ENCODE data around the gene CD47. TPM values are rescaled to one million over a fixed set of nuclear protein-coding genes. Genes with fewer than 3 reads are reported as not detected.

Gene CD47
- total RNA-seq, 1 donor from 2014 or later = 34.4 TPM

DNA sequence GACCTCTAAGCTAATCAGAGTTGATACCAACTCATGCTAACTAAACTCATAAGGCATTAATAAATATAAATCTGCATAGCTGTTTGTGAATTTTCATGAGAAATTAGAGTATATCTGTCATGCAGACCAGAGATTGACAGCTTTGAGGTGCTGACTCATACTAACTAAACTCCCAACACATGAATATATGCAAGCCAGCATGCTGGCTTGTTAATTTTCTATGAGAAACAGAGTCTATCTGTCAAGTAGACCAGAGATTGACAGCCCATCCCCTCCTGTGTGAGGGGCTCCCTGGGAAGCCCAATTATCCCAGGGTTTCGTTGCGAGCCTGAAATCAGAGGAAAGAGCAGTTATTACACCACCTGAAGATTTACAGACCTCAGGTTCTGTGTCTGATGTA is 69.3 kb downstream of the CD47 start:
- H3K27me3 Mint-ChIP-seq (ENCODE audit: low read depth, unreplicated experiment) = peaks cover 7% of the 10 kb centered on the region
- Histone ChIP-seq H3K27ac (ENCODE audit: low read depth, low read length) (no peak overlapping the region), H3K4me1 (ENCODE audit: insufficient read depth, low read length) (no peaks in the 10 kb centered on the region), H4K20me1 (ENCODE audit: insufficient read depth, low read length) (no peaks in the 10 kb centered on the region), H3K9me3 (ENCODE audit: insufficient read depth, low read depth, low read length) (no peaks in the 10 kb centered on the region), H3K4me2 (ENCODE audit: low read length) (no peak overlapping the region), H3K36me3 (ENCODE audit: insufficient read depth, low read length) (no peaks in the 10 kb centered on the region), H3K27me3 (ENCODE audit: insufficient read depth, low read length) (no peaks in the 10 kb centered on the region), H3K4me3 (ENCODE audit: insufficient read depth, low read depth, low read length) (no peak overlapping the region), H3K79me2 (ENCODE audit: insufficient read depth, low read length) (no peaks in the 10 kb centered on the region), H2AFZ (ENCODE audit: low read depth, low read length) (no peak overlapping the region), H3K9ac (ENCODE audit: low read length) (no peak overlapping the region)
- TF ChIP-seq, protein P1, sequence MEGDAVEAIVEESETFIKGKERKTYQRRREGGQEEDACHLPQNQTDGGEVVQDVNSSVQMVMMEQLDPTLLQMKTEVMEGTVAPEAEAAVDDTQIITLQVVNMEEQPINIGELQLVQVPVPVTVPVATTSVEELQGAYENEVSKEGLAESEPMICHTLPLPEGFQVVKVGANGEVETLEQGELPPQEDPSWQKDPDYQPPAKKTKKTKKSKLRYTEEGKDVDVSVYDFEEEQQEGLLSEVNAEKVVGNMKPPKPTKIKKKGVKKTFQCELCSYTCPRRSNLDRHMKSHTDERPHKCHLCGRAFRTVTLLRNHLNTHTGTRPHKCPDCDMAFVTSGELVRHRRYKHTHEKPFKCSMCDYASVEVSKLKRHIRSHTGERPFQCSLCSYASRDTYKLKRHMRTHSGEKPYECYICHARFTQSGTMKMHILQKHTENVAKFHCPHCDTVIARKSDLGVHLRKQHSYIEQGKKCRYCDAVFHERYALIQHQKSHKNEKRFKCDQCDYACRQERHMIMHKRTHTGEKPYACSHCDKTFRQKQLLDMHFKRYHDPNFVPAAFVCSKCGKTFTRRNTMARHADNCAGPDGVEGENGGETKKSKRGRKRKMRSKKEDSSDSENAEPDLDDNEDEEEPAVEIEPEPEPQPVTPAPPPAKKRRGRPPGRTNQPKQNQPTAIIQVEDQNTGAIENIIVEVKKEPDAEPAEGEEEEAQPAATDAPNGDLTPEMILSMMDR (IDR thresholded peaks at IDR 0.05; ENCODE audit: insufficient read depth, low read depth, low read length) = no peak
- TF ChIP-seq EZH2 (IDR thresholded peaks at IDR 0.05; ENCODE audit: insufficient read depth, low read length) = no peak
- H3K9me3 Mint-ChIP-seq (ENCODE audit: unreplicated experiment) = peaks cover 4% of the 10 kb centered on the region
- H3K36me3 Mint-ChIP-seq (ENCODE audit: low read depth, unreplicated experiment) = no peaks in the 10 kb centered on the region
- H3K4me1 Mint-ChIP-seq (ENCODE audit: low read depth, unreplicated experiment) = peaks cover 10% of the 10 kb centered on the region
- no peak for DNase-seq (ENCODE audit: low read depth)
- H3K27ac Mint-ChIP-seq (ENCODE audit: unreplicated experiment) = no peak overlapping the region
- FAIRE-seq = no peak
- no peak overlapping the region for H3K4me3 Mint-ChIP-seq (ENCODE audit: unreplicated experiment)

DNA sequence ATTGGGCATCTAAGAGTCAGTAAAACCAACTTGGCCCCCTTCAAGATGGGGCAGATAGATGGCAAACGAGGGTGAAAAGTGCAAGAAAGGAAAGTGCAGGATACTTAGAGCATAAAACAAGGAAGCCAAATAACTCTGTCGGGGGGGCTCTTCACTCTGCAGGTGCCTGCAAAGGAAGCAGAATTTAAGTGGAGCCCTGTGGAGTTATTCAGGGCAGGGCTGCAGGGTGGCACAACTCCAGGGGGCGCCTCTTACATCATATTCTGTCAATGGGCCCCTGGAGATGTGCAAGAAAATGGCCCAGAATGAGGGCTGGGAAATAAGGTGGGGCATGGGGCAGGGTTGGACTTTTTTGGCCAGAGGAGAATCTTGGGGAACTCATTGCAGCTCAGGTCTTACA is 69.7 kb downstream of the CD47 start:
- no peaks in the 10 kb centered on the region for H3K36me3 Mint-ChIP-seq (ENCODE audit: low read depth, unreplicated experiment)
- H3K27me3 ChIP-seq (ENCODE audit: insufficient read depth, low read length) = no peaks in the 10 kb centered on the region

DNA sequence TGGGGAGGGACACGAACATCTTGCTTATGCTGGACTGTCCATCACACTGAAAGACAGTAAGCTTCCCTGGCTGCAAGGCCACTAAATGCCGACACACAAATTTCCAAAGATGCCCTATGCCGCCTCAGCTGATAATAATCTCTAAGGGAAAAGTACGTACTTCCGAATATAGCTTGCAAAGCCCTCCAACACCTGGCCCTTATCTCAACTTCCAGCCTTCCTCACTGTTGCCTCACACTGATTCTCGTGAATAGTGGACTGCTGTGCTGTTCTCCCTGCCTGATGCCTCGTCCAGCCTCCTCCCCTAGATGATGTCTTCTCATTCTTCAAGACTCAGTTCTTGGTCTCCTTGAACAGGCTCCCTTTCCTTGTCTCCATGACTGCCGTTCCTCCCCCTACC is 72.3 kb downstream of the CD47 start:
- TF ChIP-seq EZH2 (IDR thresholded peaks at IDR 0.05; ENCODE audit: insufficient read depth, low read length) = no peak
- Mint-ChIP-seq H3K4me3 (ENCODE audit: unreplicated experiment) (no peak overlapping the region), H3K27me3 (ENCODE audit: low read depth, unreplicated experiment) (peaks cover 9% of the 10 kb centered on the region), H3K4me1 (ENCODE audit: low read depth, unreplicated experiment) (peaks cover 10% of the 10 kb centered on the region), H3K9me3 (ENCODE audit: unreplicated experiment) (peaks cover 4% of the 10 kb centered on the region), H3K27ac (ENCODE audit: unreplicated experiment) (no peak overlapping the region), H3K36me3 (ENCODE audit: low read depth, unreplicated experiment) (no peaks in the 10 kb centered on the region)
- no peak overlapping the region for H3K27ac ChIP-seq (ENCODE audit: low read depth, low read length)
- H3K27me3 ChIP-seq (ENCODE audit: insufficient read depth, low read length) = no peaks in the 10 kb centered on the region
- no peaks in the 10 kb centered on the region for H3K9me3 ChIP-seq (ENCODE audit: insufficient read depth, low read depth, low read length)
- no peaks in the 10 kb centered on the region for H3K79me2 ChIP-seq (ENCODE audit: insufficient read depth, low read length)
- DNase-seq (ENCODE audit: low read depth) (no peak), FAIRE-seq (no peak)
- no peaks in the 10 kb centered on the region for H3K36me3 ChIP-seq (ENCODE audit: insufficient read depth, low read length)
- no peak overlapping the region for H3K9ac ChIP-seq (ENCODE audit: low read length)
- H3K4me1 ChIP-seq (ENCODE audit: insufficient read depth, low read length) = no peaks in the 10 kb centered on the region
- H3K4me2 ChIP-seq (ENCODE audit: low read length) = no peak overlapping the region
- H3K4me3 ChIP-seq (ENCODE audit: insufficient read depth, low read depth, low read length) = no peak overlapping the region
- H2AFZ ChIP-seq (ENCODE audit: low read depth, low read length) = no peak overlapping the region
- H4K20me1 ChIP-seq (ENCODE audit: insufficient read depth, low read length) = no peaks in the 10 kb centered on the region

More for the DNA sequence above, 69.7 kb downstream of the CD47 start:
- no peaks in the 10 kb centered on the region for H3K9me3 ChIP-seq (ENCODE audit: insufficient read depth, low read depth, low read length)
- Mint-ChIP-seq H3K9me3 (ENCODE audit: unreplicated experiment) (peaks cover 4% of the 10 kb centered on the region), H3K4me3 (ENCODE audit: unreplicated experiment) (no peak overlapping the region), H3K27me3 (ENCODE audit: low read depth, unreplicated experiment) (peaks cover 9% of the 10 kb centered on the region), H3K4me1 (ENCODE audit: low read depth, unreplicated experiment) (peaks cover 10% of the 10 kb centered on the region), H3K27ac (ENCODE audit: unreplicated experiment) (no peak overlapping the region)
- no peak overlapping the region for H3K4me2 ChIP-seq (ENCODE audit: low read length)
- H3K4me3 ChIP-seq (ENCODE audit: insufficient read depth, low read depth, low read length) = no peak overlapping the region
- H3K4me1 ChIP-seq (ENCODE audit: insufficient read depth, low read length) = no peaks in the 10 kb centered on the region
- no peak overlapping the region for H2AFZ ChIP-seq (ENCODE audit: low read depth, low read length)
- TF ChIP-seq EZH2 (IDR thresholded peaks at IDR 0.05; ENCODE audit: insufficient read depth, low read length) = no peak
- TF ChIP-seq, protein P1 (IDR thresholded peaks at IDR 0.05; ENCODE audit: insufficient read depth, low read depth, low read length) = no peak
- H3K9ac ChIP-seq (ENCODE audit: low read length) = no peak overlapping the region
- no peaks in the 10 kb centered on the region for H4K20me1 ChIP-seq (ENCODE audit: insufficient read depth, low read length)
- H3K36me3 ChIP-seq (ENCODE audit: insufficient read depth, low read length) = no peaks in the 10 kb centered on the region
- no peaks in the 10 kb centered on the region for H3K79me2 ChIP-seq (ENCODE audit: insufficient read depth, low read length)
- no peak for DNase-seq (ENCODE audit: low read depth)
- H3K27ac ChIP-seq (ENCODE audit: low read depth, low read length) = no peak overlapping the region
- no peak for FAIRE-seq

Data from astrocyte (in vitro differentiated cells and primary cell).